Measurements from ENCODE around the gene CCDC146. TPM values are rescaled to one million over a fixed set of nuclear protein-coding genes. Genes with fewer than 3 reads are reported as not detected.

The CCDC146 gene
- total RNA-seq, 8 experiments from 2014 or later = 3.3 to 32.5 (median 7.7) TPM

DNA sequence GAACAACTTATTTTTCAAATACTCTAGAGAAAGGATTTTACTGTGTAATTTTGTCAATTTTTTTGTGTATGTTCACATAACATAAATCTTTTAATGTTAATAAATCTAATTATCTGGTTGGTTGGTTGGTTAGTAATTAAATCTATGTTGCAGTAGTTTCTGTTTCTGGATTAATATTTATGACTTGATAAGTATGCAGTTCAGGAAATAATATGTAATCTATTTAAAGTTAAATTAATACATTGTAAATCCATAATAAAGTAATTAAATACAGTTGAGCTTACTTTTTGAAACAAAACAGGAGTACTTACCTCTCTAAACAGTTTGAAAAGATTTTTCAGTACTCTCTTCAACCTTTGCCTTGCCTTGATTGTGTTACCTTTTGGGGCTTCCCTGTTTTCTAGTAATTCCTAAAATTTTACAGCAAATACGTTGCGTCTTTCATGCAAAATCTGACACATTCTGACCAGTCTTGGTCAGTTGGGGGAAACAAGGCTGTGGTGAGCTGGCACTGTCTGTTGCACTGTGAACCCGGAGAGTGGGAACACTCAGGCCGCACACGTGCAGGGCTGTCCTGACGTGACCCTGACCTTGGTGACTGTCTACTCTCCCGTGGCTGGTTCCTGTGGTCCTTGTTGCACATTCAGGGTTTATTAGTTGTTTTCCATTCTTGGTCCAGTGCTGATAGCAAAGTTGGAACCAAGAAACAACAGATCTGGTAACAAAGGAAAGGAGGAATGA, 122.8 kb downstream of the CCDC146 start:
- 76 to 100% (median 92%) methylated on average over 2 to 7 of the region's 7 CpGs; no CpG with 5 or more reads in 3 of the 10 experiments for WGBS, 10 experiments
- no peaks in the 10 kb centered on the region for H3K4me1 ChIP-seq (replicated peaks in 1 of 2)
- ATAC-seq (replicated peaks in 6 of 8) = no peak
- no peak overlapping the region for H3K4me3 ChIP-seq
- H3K27ac ChIP-seq = no peak overlapping the region
- in situ Hi-C loops (cut with MboI; ENCODE audit: low pct_unique_long_range_greater_than_20kb in 2 of 9, low sequenced_read_pairs in 9 of 9, unreplicated experiment in 9 of 9) = loop anchor here in 1 of 9 experiments (25.0 kb wide), 1 partner anchor 108 kb away; no protein-coding TSS in a partner anchor

GRCh38 chr7:77246026-77246640, 123.7 kb downstream of the CCDC146 start:
- H3K4me3 ChIP-seq = no peak overlapping the region
- in situ Hi-C loops (cut with MboI; ENCODE audit: low pct_unique_long_range_greater_than_20kb in 2 of 9, low sequenced_read_pairs in 9 of 9, unreplicated experiment in 9 of 9) = loop anchor here in 1 of 9 experiments (25.0 kb wide), 1 partner anchor 109 kb away; no protein-coding TSS in a partner anchor
- H3K27ac ChIP-seq = no peak overlapping the region
- H3K4me1 ChIP-seq (replicated peaks in 1 of 2) = no peaks in the 10 kb centered on the region
- 60 to 92% (median 80%) methylated on average over 1 to 5 of the region's 5 CpGs; no CpG with 5 or more reads in 1 of the 10 experiments for WGBS, 10 experiments
- ATAC-seq (replicated peaks in 6 of 8) = no peak

DNA sequence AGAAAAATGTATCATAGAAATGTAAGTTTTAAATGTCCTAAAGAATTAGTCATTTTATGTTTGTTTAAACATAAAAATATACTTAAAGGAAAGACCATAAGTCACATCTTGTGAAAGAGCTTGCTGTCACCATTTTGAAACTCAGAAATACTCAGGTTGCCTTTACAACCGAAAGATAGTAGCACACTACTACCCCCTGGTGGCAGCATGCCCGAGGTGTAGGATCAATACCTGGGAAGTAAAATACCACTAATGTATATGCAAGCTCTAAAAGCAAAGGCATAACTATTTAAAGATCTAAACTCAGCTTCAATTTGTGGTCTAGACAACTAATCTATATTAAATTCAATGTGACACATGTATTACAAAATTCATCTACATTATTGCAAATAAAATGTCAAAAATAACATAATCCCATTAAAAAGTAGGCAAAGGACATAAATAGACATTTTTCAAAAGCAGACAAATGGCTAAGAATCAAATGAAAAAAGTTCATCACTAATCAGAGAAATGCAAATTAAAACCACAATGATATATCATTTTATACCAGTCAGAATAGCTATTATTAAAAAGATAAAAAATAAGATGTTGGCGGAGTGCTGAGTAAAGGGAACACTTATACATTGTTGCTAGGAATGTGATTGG, 124.9 kb downstream of the CCDC146 start:
- peak in 4 of 8 experiments; percentile 25 to 65 (median 57) for ATAC-seq (replicated peaks in 6 of 8)
- Histone ChIP-seq H3K4me1 (replicated peaks in 1 of 2) (no peaks in the 10 kb centered on the region), H3K4me3 (no peak overlapping the region), H3K27ac (no peak overlapping the region)
- in situ Hi-C loops (cut with MboI; ENCODE audit: low pct_unique_long_range_greater_than_20kb in 2 of 9, low sequenced_read_pairs in 9 of 9, unreplicated experiment in 9 of 9) = loop anchor here in 1 of 9 experiments (25.0 kb wide), 1 partner anchor 110 kb away; no protein-coding TSS in a partner anchor
- WGBS, 10 experiments = 0 to 58% (median 35%) methylated on average over 1 to 3 of the region's 3 CpGs

DNA sequence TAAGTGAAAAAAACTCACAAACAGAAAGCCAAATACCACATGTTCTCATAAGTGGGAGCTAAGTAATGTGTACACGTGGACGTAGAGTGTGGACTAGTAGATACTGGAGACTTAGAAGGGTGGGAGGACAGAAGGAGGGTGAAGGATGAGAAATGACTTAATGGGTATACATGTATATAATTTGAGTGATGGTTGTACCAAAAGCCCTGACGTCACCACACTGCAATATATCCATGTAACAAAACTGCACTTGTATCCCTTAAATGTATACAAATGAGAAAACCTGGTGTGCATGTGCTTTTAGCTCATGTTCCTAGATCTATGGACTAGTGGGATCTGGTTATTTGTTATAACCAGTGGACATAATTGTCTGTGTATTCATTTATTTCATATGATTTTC, 125.7 kb downstream of the CCDC146 start:
- in situ Hi-C loops (cut with MboI; ENCODE audit: low pct_unique_long_range_greater_than_20kb in 2 of 9, low sequenced_read_pairs in 9 of 9, unreplicated experiment in 9 of 9) = loop anchor here in 1 of 9 experiments (25.0 kb wide), 1 partner anchor 111 kb away; no protein-coding TSS in a partner anchor
- WGBS, 10 experiments = 22 to 100% (median 84%) methylated on average over 1 to 3 of the region's 3 CpGs; no CpG with 5 or more reads in 1 of the 10 experiments
- H3K4me3 ChIP-seq = no peak overlapping the region
- H3K4me1 ChIP-seq (replicated peaks in 1 of 2) = no peaks in the 10 kb centered on the region
- ATAC-seq (replicated peaks in 6 of 8) = no peak
- no peak overlapping the region for H3K27ac ChIP-seq

- H3K4me3 ChIP-seq = no peak overlapping the region
- 75 to 100% (median 92%) methylated on average over 2 to 5 of the region's 5 CpGs for WGBS, 10 experiments
- ATAC-seq (replicated peaks in 6 of 8) = no peak
- no peak overlapping the region for H3K27ac ChIP-seq
- H3K4me1 ChIP-seq (replicated peaks in 1 of 2) = no peaks in the 10 kb centered on the region
- in situ Hi-C loops (cut with MboI; ENCODE audit: low pct_unique_long_range_greater_than_20kb in 2 of 9, low sequenced_read_pairs in 9 of 9, unreplicated experiment in 9 of 9) = no loop called here
These were observed 130.1 kb downstream of the CCDC146 start for GRCh38 chr7:77252506-77252905.

DNA sequence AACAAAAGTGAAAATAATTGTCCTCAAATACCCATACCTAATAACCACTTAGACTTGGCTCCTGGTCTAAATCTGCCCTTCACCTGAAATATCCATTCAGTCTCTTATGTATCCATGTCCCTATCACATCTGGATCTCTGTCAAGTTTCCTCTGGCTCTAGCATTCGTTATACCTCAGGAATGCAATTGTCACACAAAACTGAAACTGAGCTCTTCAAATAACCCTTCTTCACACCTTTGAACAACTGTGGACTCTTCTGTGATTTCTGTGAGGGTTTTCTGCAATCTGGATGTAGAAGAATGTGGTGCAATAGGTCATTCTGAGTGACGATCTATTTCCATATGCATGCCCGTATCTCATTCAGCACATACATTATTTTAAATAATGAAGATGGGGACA, 130.7 kb downstream of the CCDC146 start:
- ATAC-seq (replicated peaks in 6 of 8) = no peak
- WGBS, 10 experiments = 25 to 100% (median 63%) methylated on average over 1 to 3 of the region's 3 CpGs; no CpG with 5 or more reads in 2 of the 10 experiments
- H3K4me1 ChIP-seq (replicated peaks in 1 of 2) = no peaks in the 10 kb centered on the region
- H3K27ac ChIP-seq = no peak overlapping the region
- in situ Hi-C loops (cut with MboI; ENCODE audit: low pct_unique_long_range_greater_than_20kb in 2 of 9, low sequenced_read_pairs in 9 of 9, unreplicated experiment in 9 of 9) = no loop called here
- H3K4me3 ChIP-seq = no peak overlapping the region

DNA sequence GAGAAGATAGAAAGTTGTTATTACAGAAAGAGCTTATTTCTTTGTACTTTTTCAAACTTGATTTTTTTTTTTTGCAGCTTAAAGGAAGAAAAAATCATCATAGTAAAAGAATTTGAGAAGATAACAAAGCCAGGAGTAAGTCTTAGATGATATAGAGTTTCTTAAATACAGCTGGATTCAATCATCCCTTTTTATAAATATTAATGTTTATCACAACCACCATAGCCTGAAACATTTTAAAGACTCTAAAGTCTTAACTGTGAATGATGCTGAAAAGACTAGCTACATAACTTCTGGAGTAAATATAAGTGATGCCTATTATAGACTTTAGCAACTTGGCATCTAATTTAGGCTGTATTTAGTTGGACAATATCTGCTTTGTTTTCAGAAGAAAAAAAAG, 132.0 kb downstream of the CCDC146 start:
- Histone ChIP-seq H3K4me1 (replicated peaks in 1 of 2) (no peaks in the 10 kb centered on the region), H3K4me3 (no peak overlapping the region), H3K27ac (no peak overlapping the region)
- ATAC-seq (replicated peaks in 6 of 8) = no peak
- in situ Hi-C loops (cut with MboI; ENCODE audit: low pct_unique_long_range_greater_than_20kb in 2 of 9, low sequenced_read_pairs in 9 of 9, unreplicated experiment in 9 of 9) = no loop called here

GRCh38 chr7:77254915-77255314, 132.5 kb downstream of the CCDC146 start:
- 60 to 100% (median 89%) methylated on average over 1 to 2 of the region's 2 CpGs; no CpG with 5 or more reads in 1 of the 10 experiments for WGBS, 10 experiments
- no peaks in the 10 kb centered on the region for H3K4me1 ChIP-seq (replicated peaks in 1 of 2)
- no peak overlapping the region for H3K4me3 ChIP-seq
- no peak for ATAC-seq (replicated peaks in 6 of 8)
- no peak overlapping the region for H3K27ac ChIP-seq
- in situ Hi-C loops (cut with MboI; ENCODE audit: low pct_unique_long_range_greater_than_20kb in 2 of 9, low sequenced_read_pairs in 9 of 9, unreplicated experiment in 9 of 9) = no loop called here

DNA sequence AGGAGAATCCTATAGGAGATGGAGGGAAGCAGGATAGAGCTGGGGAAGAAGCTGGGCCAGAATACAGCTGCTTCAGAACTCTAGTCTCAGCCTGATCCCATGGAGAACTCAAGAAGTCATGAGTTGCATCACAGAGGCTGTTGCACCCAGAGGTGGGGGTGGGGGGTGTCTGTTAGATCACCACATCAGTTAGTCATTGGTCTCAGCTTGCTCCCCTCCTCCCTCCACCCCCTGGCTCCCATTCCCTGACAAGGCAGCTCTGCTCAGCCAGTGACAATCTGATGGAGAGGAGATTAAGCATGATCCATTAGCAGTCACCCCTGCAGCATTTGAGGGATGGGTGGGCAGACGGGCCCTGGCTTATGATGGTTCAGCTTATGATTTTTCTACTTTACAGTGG, 135.6 kb downstream of the CCDC146 start:
- in situ Hi-C loops (cut with MboI; ENCODE audit: low pct_unique_long_range_greater_than_20kb in 2 of 9, low sequenced_read_pairs in 9 of 9, unreplicated experiment in 9 of 9) = no loop called here

GRCh38 chr7:77258593-77258992, 136.2 kb downstream of the CCDC146 start:
- H3K4me1 ChIP-seq (replicated peaks in 1 of 2) = no peaks in the 10 kb centered on the region
- no peak overlapping the region for H3K27ac ChIP-seq
- in situ Hi-C loops (cut with MboI; ENCODE audit: low pct_unique_long_range_greater_than_20kb in 2 of 9, low sequenced_read_pairs in 9 of 9, unreplicated experiment in 9 of 9) = no loop called here
- no peak overlapping the region for H3K4me3 ChIP-seq
- 61 to 100% (median 90%) methylated on average over 2 to 6 of the region's 6 CpGs for WGBS, 10 experiments
- ATAC-seq (replicated peaks in 6 of 8) = no peak

More for the DNA sequence above, 135.6 kb downstream of the CCDC146 start:
- peak in 2 of 8 experiments; percentile 33 to 36 for ATAC-seq (replicated peaks in 6 of 8)
- Histone ChIP-seq H3K27ac (no peak overlapping the region), H3K4me1 (replicated peaks in 1 of 2) (no peaks in the 10 kb centered on the region), H3K4me3 (no peak overlapping the region)
- WGBS, 10 experiments = 14 to 100% (median 69%) methylated on average over 1 of the region's 1 CpG; no CpG with 5 or more reads in 6 of the 10 experiments

GRCh38 chr7:77262316-77262715, 139.9 kb downstream of the CCDC146 start:
- ATAC-seq (replicated peaks in 6 of 8) = no peak
- WGBS, 10 experiments = 90 to 100% (median 100%) methylated on average over 1 to 4 of the region's 4 CpGs
- H3K4me1 ChIP-seq (replicated peaks in 1 of 2) = no peaks in the 10 kb centered on the region
- no peak overlapping the region for H3K27ac ChIP-seq
- H3K4me3 ChIP-seq = no peak overlapping the region
- in situ Hi-C loops (cut with MboI; ENCODE audit: low pct_unique_long_range_greater_than_20kb in 2 of 9, low sequenced_read_pairs in 9 of 9, unreplicated experiment in 9 of 9) = no loop called here

GRCh38 chr7:77265666-77266065, 143.3 kb downstream of the CCDC146 start:
- H3K4me1 ChIP-seq (replicated peaks in 1 of 2) = no peaks in the 10 kb centered on the region
- WGBS, 10 experiments = 52 to 100% (median 79%) methylated on average over 1 to 3 of the region's 4 CpGs; no CpG with 5 or more reads in 2 of the 10 experiments
- H3K27ac ChIP-seq = no peak overlapping the region
- no peak for ATAC-seq (replicated peaks in 6 of 8)
- no peak overlapping the region for H3K4me3 ChIP-seq
- in situ Hi-C loops (cut with MboI; ENCODE audit: low pct_unique_long_range_greater_than_20kb in 2 of 9, low sequenced_read_pairs in 9 of 9, unreplicated experiment in 9 of 9) = no loop called here

DNA sequence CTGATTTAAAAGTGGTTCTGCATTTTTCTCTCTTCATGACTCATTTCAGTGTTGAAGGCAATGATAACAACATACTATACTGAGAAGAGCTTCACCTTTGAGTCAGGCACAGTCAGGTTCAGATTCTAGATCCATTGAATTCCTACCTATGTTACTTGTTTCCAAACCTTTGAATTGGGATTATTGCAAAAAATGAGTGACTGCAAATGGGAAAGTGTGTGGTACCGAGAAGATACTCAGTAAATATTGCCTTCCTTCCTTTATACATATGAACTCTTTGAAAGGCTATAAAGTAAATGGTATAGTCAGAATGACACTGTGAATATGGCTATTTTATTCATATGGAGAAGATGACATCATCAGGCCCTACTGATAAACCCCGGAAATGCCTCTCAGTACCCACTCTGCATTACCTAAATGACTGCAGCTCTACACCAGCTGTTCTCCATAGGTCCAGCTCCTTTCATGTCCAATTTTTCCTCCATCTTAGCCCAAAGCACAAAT, 143.9 kb downstream of the CCDC146 start:
- 42 to 90% (median 80%) methylated on average over 1 to 2 of the region's 2 CpGs; no CpG with 5 or more reads in 2 of the 10 experiments for WGBS, 10 experiments
- ATAC-seq (replicated peaks in 6 of 8) = peak in 3 of 8 experiments; percentile 26 to 41 (median 35)
- in situ Hi-C loops (cut with MboI; ENCODE audit: low pct_unique_long_range_greater_than_20kb in 2 of 9, low sequenced_read_pairs in 9 of 9, unreplicated experiment in 9 of 9) = no loop called here
- Histone ChIP-seq H3K4me3 (no peak overlapping the region), H3K4me1 (replicated peaks in 1 of 2) (no peaks in the 10 kb centered on the region), H3K27ac (no peak overlapping the region)

Measured in motor neuron (in vitro differentiated cells).